B cell (primary cell): ENCODE results near the gene SPTB. TPM values are rescaled to one million over a fixed set of nuclear protein-coding genes. Genes with fewer than 3 reads are reported as not detected.

Experiments used
- ATAC-seq: fragments of 200-7000 bp; cut with Tn5 transposase; one replicate; pipeline ENCODE4 v1.10.0; 2021; ENCODE audit warnings: low read depth, mild to moderate bottlenecking, moderate number of reproducible peaks, moderate library complexity
- CTCF ChIA-PET: fragments of 350-600 bp; sonication (Branson Sonifier 250); formaldehyde crosslinking; loops from one replicate; lab custom pipeline; 2021; ENCODE audit warnings: antibody characterized with exemption, inconsistent platforms; lab: Charles Lee
- POLR2A ChIA-PET: fragments of 350-600 bp; sonication (Branson Sonifier 250); formaldehyde crosslinking; loops from one replicate; lab custom pipeline; 2021; ENCODE audit warnings: antibody characterized with exemption; lab: Charles Lee
- DNase-seq: peaks from one replicate; pipeline ENCODE4 v3.0.0; 2013
- H2AFZ ChIP-seq: 2 replicates; pipeline ENCODE4 v1.6.1; 2012; ENCODE audit warnings: mild to moderate bottlenecking, low read depth, low read length; ENCODE audit not compliant: insufficient read depth, poor library complexity, severe bottlenecking
- H3K27ac ChIP-seq, 2 donors: 1 replicate in 1 of 2; 2 replicates in 1 of 2; pipeline ENCODE4 v1.5.1; 2012 to 2013; ENCODE audit warnings: low read length in 2 of 2, mild to moderate bottlenecking in 2 of 2, moderate library complexity in 1 of 2
- H3K27me3 ChIP-seq, 4 experiments: fragments of 200-600 bp in 1 of 4; sonication (generic) in 1 of 4; replicated peaks in 1 of 4; 1 replicate in 2 of 4; 2 replicates in 2 of 4; pipeline versions ENCODE4 v1.6.1 to v1.7.0; 2013 to 2016; ENCODE audit warnings: low read length in 3 of 4, mild to moderate bottlenecking in 2 of 4, mixed read lengths in 1 of 4, moderate library complexity in 1 of 4; ENCODE audit not compliant: insufficient read depth in 4 of 4, control insufficient read depth in 3 of 4; ENCODE audit errors: control extremely low read depth in 1 of 4
- H3K36me3 ChIP-seq, 2 experiments: replicated peaks in 1 of 2; 1 replicate in 1 of 2; 2 replicates in 1 of 2; pipeline versions ENCODE4 v1.6.1 to v1.7.1; 2013; ENCODE audit warnings: low read length in 1 of 2; ENCODE audit not compliant: insufficient read depth in 2 of 2, control insufficient read depth in 1 of 2; ENCODE audit errors: control extremely low read depth in 1 of 2, extremely low read depth in 1 of 2
- H3K4me1 ChIP-seq, 2 donors: fragments of 200-600 bp in 1 of 2; sonication (generic) in 1 of 2; 1 replicate in 1 of 2; 2 replicates in 1 of 2; pipeline versions ENCODE4 v1.5.1 to v1.6.1; 2013 to 2017; ENCODE audit warnings: low read length in 2 of 2; ENCODE audit not compliant: control insufficient read depth in 2 of 2, insufficient read depth in 2 of 2
- H3K4me2 ChIP-seq: replicated peaks from 2 replicates; pipeline ENCODE3; 2012; ENCODE audit warnings: mild to moderate bottlenecking, low read depth, low read length; ENCODE audit not compliant: poor library complexity, severe bottlenecking
- H3K4me3 ChIP-seq, 5 experiments: fragments of 200-600 bp in 1 of 5; sonication (generic) in 1 of 5; 1 replicate in 3 of 5; 2 replicates in 2 of 5; pipeline versions ENCODE4 v1.5.1 to v1.7.0; 2011 to 2016; ENCODE audit warnings: low read length in 4 of 5, mild to moderate bottlenecking in 4 of 5, low read depth in 2 of 5, control low read depth in 1 of 5, moderate library complexity in 1 of 5; ENCODE audit not compliant: insufficient read depth in 1 of 5; ENCODE audit errors: control extremely low read depth in 1 of 5, extremely low read depth in 1 of 5
- H3K79me2 ChIP-seq: fragments of 200-600 bp; sonication (generic); one replicate; pipeline ENCODE4 v1.6.0; 2016; ENCODE audit warnings: low read length; ENCODE audit not compliant: control insufficient read depth, insufficient read depth
- H3K9ac ChIP-seq: fragments of 200-600 bp; sonication (generic); 2 replicates; pipeline ENCODE4 v1.6.1; 2017; ENCODE audit warnings: mild to moderate bottlenecking, low read length, moderate library complexity
- H3K9me3 ChIP-seq, 3 donors: one replicate each; pipeline versions ENCODE4 v1.6.1 to v1.7.1; 2013; ENCODE audit warnings: low read length in 2 of 3; ENCODE audit not compliant: control insufficient read depth in 2 of 3, insufficient read depth in 1 of 3; ENCODE audit errors: control extremely low read depth in 1 of 3
- H4K20me1 ChIP-seq: 2 replicates; pipeline ENCODE4 v1.6.0; 2012; ENCODE audit warnings: mild to moderate bottlenecking, low read length; ENCODE audit not compliant: insufficient read depth, control insufficient read depth, poor library complexity, severe bottlenecking
- H3K27ac Mint-ChIP-seq: one replicate; pipeline ENCODE4 v1.8.0; 2021; ENCODE audit warnings: mixed read lengths
- H3K27me3 Mint-ChIP-seq: one replicate; pipeline ENCODE4 v1.8.0; 2021; ENCODE audit warnings: mixed read lengths
- H3K4me1 Mint-ChIP-seq: one replicate; pipeline ENCODE4 v1.8.0; 2021; ENCODE audit warnings: mixed read lengths
- H3K4me3 Mint-ChIP-seq: one replicate; pipeline ENCODE4 v1.8.0; 2021; ENCODE audit warnings: mixed read lengths
- H3K9me3 Mint-ChIP-seq: one replicate; pipeline ENCODE4 v1.8.0; 2022; ENCODE audit warnings: mixed read lengths; ENCODE audit not compliant: insufficient read depth
- CTCF ChIP-seq: fragments of 200-600 bp; IDR thresholded peaks from one replicate; pipeline ENCODE4 v1.8.0; 2022; ENCODE audit warnings: antibody characterized with exemption, mild to moderate bottlenecking
- EZH2 ChIP-seq: IDR thresholded peaks from 2 replicates; pipeline ENCODE4 v1.6.1; 2012; ENCODE audit warnings: borderline replicate concordance, low read depth, mild to moderate bottlenecking, moderate library complexity, low read length; ENCODE audit not compliant: insufficient read depth, poor library complexity, severe bottlenecking
- WGBS: methylation state at CpG from one replicate; pipeline ENCODE4 v1.1.5; 2013; ENCODE audit warnings: missing lambda C conversion rate; ENCODE audit not compliant: insufficient coverage; 5-methylcytosine and 5-hydroxymethylcytosine counted together
- intact Hi-C: fragments of 100-400 bp; cut with micrococcal nuclease; formaldehyde crosslinking; loops from one replicate; pipeline ENCODE4 v1.10.0; 2022
- polyA plus RNA-seq: library from polyadenylated mRNA; depleted of rRNA; stranded (reverse); fragments of >200 nt; gene quantifications from 2 replicates; pipeline ENCODE4 v1.2.3, GENCODE V29; 2012
- total RNA-seq, 2 donors: library from RNA; stranded (reverse); fragments of 120-200 nt in 1 of 2; gene quantifications; 1 replicate in 1 of 2; 2 replicates in 1 of 2; pipeline versions ENCODE4 v1.2.3 to v1.2.4, GENCODE V29; 2013 to 2022

The SPTB gene
- total and polyA plus RNA-seq, 2 donors (not counting 1 experiment from before 2014, with no cell fraction given) = 0.12 TPM; not detected in 1

GRCh38 chr14:64816221-64816783, 63.4 kb downstream of the SPTB start:
- H3K9me3 ChIP-seq = no peaks in the 10 kb centered on the region
- H3K27ac ChIP-seq = no peak overlapping the region
- no peak overlapping the region for H3K4me3 ChIP-seq
- no peak for TF ChIP-seq EZH2
- H3K27me3 ChIP-seq = peaks cover 0 to 6% (median 1%) of the 10 kb centered on the region in 4 experiments
- DNase-seq (no peak), ATAC-seq (no peak)
- no peak overlapping the region for H2AFZ ChIP-seq
- no peak overlapping the region for H3K27ac Mint-ChIP-seq
- no peaks in the 10 kb centered on the region for H4K20me1 ChIP-seq
- H3K79me2 ChIP-seq = no peaks in the 10 kb centered on the region
- H3K4me1 Mint-ChIP-seq = peaks cover 11% of the 10 kb centered on the region
- no peak overlapping the region for H3K9ac ChIP-seq
- CTCF ChIA-PET = no interaction called here
- 88% methylated on average over 4 of the region's 6 CpGs for WGBS
- POLR2A ChIA-PET = no interaction called here
- intact Hi-C loops = no loop called here
- no peaks in the 10 kb centered on the region for H3K9me3 Mint-ChIP-seq
- H3K4me1 ChIP-seq = peaks cover 0 to 6% of the 10 kb centered on the region in 2 donors
- peaks cover 33% of the 10 kb centered on the region for H3K27me3 Mint-ChIP-seq
- H3K4me3 Mint-ChIP-seq = no peak overlapping the region
- H3K4me2 ChIP-seq = no peak overlapping the region
- no peaks in the 10 kb centered on the region for H3K36me3 ChIP-seq

GRCh38 chr14:64815257-64815656, 64.5 kb downstream of the SPTB start:
- ChIA-PET CTCF (no interaction called here), POLR2A (interaction anchor here (0.6 kb wide), 1 partner anchor 65 kb away, joined by 3 read pairs; the partner anchor contains the start of gene SPTB)
- Histone ChIP-seq H3K27me3 (peaks cover 0 to 3% (median 1%) of the 10 kb centered on the region in 4 experiments), H2AFZ (no peak overlapping the region), H3K27ac (no peak overlapping the region), H3K4me3 (no peak overlapping the region), H3K4me2 (no peak overlapping the region), H3K79me2 (no peaks in the 10 kb centered on the region), H3K9ac (no peak overlapping the region), H4K20me1 (no peaks in the 10 kb centered on the region), H3K9me3 (no peaks in the 10 kb centered on the region), H3K4me1 (peaks cover 0 to 6% of the 10 kb centered on the region in 2 donors), H3K36me3 (no peaks in the 10 kb centered on the region)
- Mint-ChIP-seq H3K27ac (no peak overlapping the region), H3K4me1 (peaks cover 11% of the 10 kb centered on the region), H3K4me3 (no peak overlapping the region), H3K9me3 (no peaks in the 10 kb centered on the region), H3K27me3 (peaks cover 28% of the 10 kb centered on the region)
- 97% methylated on average over 6 of the region's 7 CpGs for WGBS
- DNase-seq (no peak), ATAC-seq (no peak)
- intact Hi-C loops = no loop called here
- no peak for TF ChIP-seq CTCF
- no peak for TF ChIP-seq EZH2
